B cell (primary cell): ENCODE data around the gene FLNB. TPM values are rescaled to one million over a fixed set of nuclear protein-coding genes. Genes with fewer than 3 reads are reported as not detected.

Experiments used
- ATAC-seq: fragments of 200-7000 bp; cut with Tn5 transposase; one replicate; pipeline ENCODE4 v1.10.0; 2021; ENCODE audit warnings: low read depth, mild to moderate bottlenecking, moderate number of reproducible peaks, moderate library complexity
- CTCF ChIA-PET: fragments of 350-600 bp; sonication (Branson Sonifier 250); formaldehyde crosslinking; loops from one replicate; lab custom pipeline; 2021; ENCODE audit warnings: antibody characterized with exemption, inconsistent platforms; lab: Charles Lee
- POLR2A ChIA-PET: fragments of 350-600 bp; sonication (Branson Sonifier 250); formaldehyde crosslinking; loops from one replicate; lab custom pipeline; 2021; ENCODE audit warnings: antibody characterized with exemption; lab: Charles Lee
- DNase-seq: peaks from one replicate; pipeline ENCODE4 v3.0.0; 2013
- H2AFZ ChIP-seq: 2 replicates; pipeline ENCODE4 v1.6.1; 2012; ENCODE audit warnings: mild to moderate bottlenecking, low read depth, low read length; ENCODE audit not compliant: insufficient read depth, poor library complexity, severe bottlenecking
- H3K27ac ChIP-seq, 2 donors: 1 replicate in 1 of 2; 2 replicates in 1 of 2; pipeline ENCODE4 v1.5.1; 2012 to 2013; ENCODE audit warnings: low read length in 2 of 2, mild to moderate bottlenecking in 2 of 2, moderate library complexity in 1 of 2
- H3K27me3 ChIP-seq, 4 experiments: fragments of 200-600 bp in 1 of 4; sonication (generic) in 1 of 4; replicated peaks in 1 of 4; 1 replicate in 2 of 4; 2 replicates in 2 of 4; pipeline versions ENCODE4 v1.6.1 to v1.7.0; 2013 to 2016; ENCODE audit warnings: low read length in 3 of 4, mild to moderate bottlenecking in 2 of 4, mixed read lengths in 1 of 4, moderate library complexity in 1 of 4; ENCODE audit not compliant: insufficient read depth in 4 of 4, control insufficient read depth in 3 of 4; ENCODE audit errors: control extremely low read depth in 1 of 4
- H3K36me3 ChIP-seq, 2 experiments: replicated peaks in 1 of 2; 1 replicate in 1 of 2; 2 replicates in 1 of 2; pipeline versions ENCODE4 v1.6.1 to v1.7.1; 2013; ENCODE audit warnings: low read length in 1 of 2; ENCODE audit not compliant: insufficient read depth in 2 of 2, control insufficient read depth in 1 of 2; ENCODE audit errors: control extremely low read depth in 1 of 2, extremely low read depth in 1 of 2
- H3K4me1 ChIP-seq, 2 donors: fragments of 200-600 bp in 1 of 2; sonication (generic) in 1 of 2; 1 replicate in 1 of 2; 2 replicates in 1 of 2; pipeline versions ENCODE4 v1.5.1 to v1.6.1; 2013 to 2017; ENCODE audit warnings: low read length in 2 of 2; ENCODE audit not compliant: control insufficient read depth in 2 of 2, insufficient read depth in 2 of 2
- H3K4me2 ChIP-seq: replicated peaks from 2 replicates; pipeline ENCODE3; 2012; ENCODE audit warnings: mild to moderate bottlenecking, low read depth, low read length; ENCODE audit not compliant: poor library complexity, severe bottlenecking
- H3K4me3 ChIP-seq, 5 experiments: fragments of 200-600 bp in 1 of 5; sonication (generic) in 1 of 5; 1 replicate in 3 of 5; 2 replicates in 2 of 5; pipeline versions ENCODE4 v1.5.1 to v1.7.0; 2011 to 2016; ENCODE audit warnings: low read length in 4 of 5, mild to moderate bottlenecking in 4 of 5, low read depth in 2 of 5, control low read depth in 1 of 5, moderate library complexity in 1 of 5; ENCODE audit not compliant: insufficient read depth in 1 of 5; ENCODE audit errors: control extremely low read depth in 1 of 5, extremely low read depth in 1 of 5
- H3K79me2 ChIP-seq: fragments of 200-600 bp; sonication (generic); one replicate; pipeline ENCODE4 v1.6.0; 2016; ENCODE audit warnings: low read length; ENCODE audit not compliant: control insufficient read depth, insufficient read depth
- H3K9ac ChIP-seq: fragments of 200-600 bp; sonication (generic); 2 replicates; pipeline ENCODE4 v1.6.1; 2017; ENCODE audit warnings: mild to moderate bottlenecking, low read length, moderate library complexity
- H3K9me3 ChIP-seq, 3 donors: one replicate each; pipeline versions ENCODE4 v1.6.1 to v1.7.1; 2013; ENCODE audit warnings: low read length in 2 of 3; ENCODE audit not compliant: control insufficient read depth in 2 of 3, insufficient read depth in 1 of 3; ENCODE audit errors: control extremely low read depth in 1 of 3
- H4K20me1 ChIP-seq: 2 replicates; pipeline ENCODE4 v1.6.0; 2012; ENCODE audit warnings: mild to moderate bottlenecking, low read length; ENCODE audit not compliant: insufficient read depth, control insufficient read depth, poor library complexity, severe bottlenecking
- H3K27ac Mint-ChIP-seq: one replicate; pipeline ENCODE4 v1.8.0; 2021; ENCODE audit warnings: mixed read lengths
- H3K27me3 Mint-ChIP-seq: one replicate; pipeline ENCODE4 v1.8.0; 2021; ENCODE audit warnings: mixed read lengths
- H3K4me1 Mint-ChIP-seq: one replicate; pipeline ENCODE4 v1.8.0; 2021; ENCODE audit warnings: mixed read lengths
- H3K4me3 Mint-ChIP-seq: one replicate; pipeline ENCODE4 v1.8.0; 2021; ENCODE audit warnings: mixed read lengths
- H3K9me3 Mint-ChIP-seq: one replicate; pipeline ENCODE4 v1.8.0; 2022; ENCODE audit warnings: mixed read lengths; ENCODE audit not compliant: insufficient read depth
- CTCF ChIP-seq: fragments of 200-600 bp; IDR thresholded peaks from one replicate; pipeline ENCODE4 v1.8.0; 2022; ENCODE audit warnings: antibody characterized with exemption, mild to moderate bottlenecking
- EZH2 ChIP-seq: IDR thresholded peaks from 2 replicates; pipeline ENCODE4 v1.6.1; 2012; ENCODE audit warnings: borderline replicate concordance, low read depth, mild to moderate bottlenecking, moderate library complexity, low read length; ENCODE audit not compliant: insufficient read depth, poor library complexity, severe bottlenecking
- WGBS: methylation state at CpG from one replicate; pipeline ENCODE4 v1.1.5; 2013; ENCODE audit warnings: missing lambda C conversion rate; ENCODE audit not compliant: insufficient coverage; 5-methylcytosine and 5-hydroxymethylcytosine counted together
- intact Hi-C: fragments of 100-400 bp; cut with micrococcal nuclease; formaldehyde crosslinking; loops from one replicate; pipeline ENCODE4 v1.10.0; 2022
- polyA plus RNA-seq: library from polyadenylated mRNA; depleted of rRNA; stranded (reverse); fragments of >200 nt; gene quantifications from 2 replicates; pipeline ENCODE4 v1.2.3, GENCODE V29; 2012
- total RNA-seq, 2 donors: library from RNA; stranded (reverse); fragments of 120-200 nt in 1 of 2; gene quantifications; 1 replicate in 1 of 2; 2 replicates in 1 of 2; pipeline versions ENCODE4 v1.2.3 to v1.2.4, GENCODE V29; 2013 to 2022

Gene FLNB
- total and polyA plus RNA-seq, 2 donors (not counting 1 experiment from before 2014, with no cell fraction given), result 25.5 to 28.3 TPM

GRCh38 chr3:58171126-58171525 is 162.9 kb downstream of the FLNB start:
- Histone ChIP-seq H3K4me3 (no peak overlapping the region), H4K20me1 (no peaks in the 10 kb centered on the region), H3K4me2 (no peak overlapping the region), H3K9me3 (no peaks in the 10 kb centered on the region), H3K27me3 (peaks cover 0 to 6% (median 2%) of the 10 kb centered on the region in 4 experiments), H3K9ac (no peak overlapping the region), H3K4me1 (peaks cover 0 to 5% of the 10 kb centered on the region in 2 donors), H3K27ac (no peak overlapping the region), H3K79me2 (no peaks in the 10 kb centered on the region), H3K36me3 (peaks cover 0 to 8% of the 10 kb centered on the region in 2 experiments), H2AFZ (no peak overlapping the region)
- Mint-ChIP-seq H3K9me3 (no peaks in the 10 kb centered on the region), H3K27ac (no peak overlapping the region), H3K27me3 (no peaks in the 10 kb centered on the region), H3K4me1 (no peaks in the 10 kb centered on the region), H3K4me3 (no peak overlapping the region)
- POLR2A ChIA-PET, result no interaction called here
- TF ChIP-seq EZH2 (no peak), CTCF (no peak)
- intact Hi-C loops, result loop anchor here (10.0 kb wide), 1 partner anchor 56 kb away; no protein-coding TSS in a partner anchor
- CTCF ChIA-PET, result interaction anchor here (3.4 kb wide), 1 partner anchor 164 kb away, joined by 21 read pairs; the partner anchor contains the start of gene FLNB
- ATAC-seq (no peak), DNase-seq (no peak)
- 94% methylated on average over 9 of the region's 9 CpGs for WGBS

DNA sequence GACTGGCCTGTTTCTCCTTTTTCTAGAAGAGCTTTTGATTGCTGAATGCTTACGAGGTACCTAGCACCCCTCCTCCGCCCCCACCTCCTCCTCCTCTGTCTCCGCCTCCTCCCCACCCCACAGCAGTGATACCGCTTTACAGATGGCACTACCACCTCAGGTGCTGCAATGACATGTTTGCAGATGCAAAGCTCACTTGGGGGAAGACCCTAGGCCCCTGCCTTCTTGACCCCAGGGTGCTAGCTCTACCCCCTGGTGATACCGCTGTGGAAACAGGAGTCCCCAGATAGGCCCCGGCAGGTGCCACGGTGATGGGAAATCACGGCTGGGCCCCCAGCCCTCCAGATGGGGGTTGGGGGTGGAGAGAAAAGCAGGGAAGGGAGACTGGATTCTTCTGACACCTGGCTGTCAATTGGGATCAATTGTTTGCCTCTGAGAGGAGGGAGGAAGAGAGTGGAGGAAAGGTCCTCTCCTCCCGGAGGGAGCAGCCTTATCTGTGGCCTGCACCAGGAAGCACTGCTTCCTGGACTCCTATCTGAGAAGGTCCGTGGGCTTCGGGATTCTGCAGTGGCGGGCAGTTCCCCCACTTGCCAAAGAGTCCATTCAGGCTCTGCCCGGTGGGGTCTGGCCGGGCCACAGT is 164.9 kb downstream of the FLNB start:
- TF ChIP-seq CTCF (no peak), EZH2 (no peak)
- Histone ChIP-seq H2AFZ (no peak overlapping the region), H3K79me2 (no peaks in the 10 kb centered on the region), H3K9ac (no peak overlapping the region), H3K4me2 (no peak overlapping the region), H3K4me3 (no peak overlapping the region), H3K9me3 (no peaks in the 10 kb centered on the region), H3K27me3 (peaks cover 0 to 8% (median 3%) of the 10 kb centered on the region in 4 experiments), H3K4me1 (peaks cover 9% of the 10 kb centered on the region in 2 donors), H3K27ac (no peak overlapping the region), H3K36me3 (peaks cover 0 to 7% of the 10 kb centered on the region in 2 experiments), H4K20me1 (no peaks in the 10 kb centered on the region)
- Mint-ChIP-seq H3K27ac (no peak overlapping the region), H3K4me3 (no peak overlapping the region), H3K9me3 (no peaks in the 10 kb centered on the region), H3K4me1 (peaks cover 7% of the 10 kb centered on the region), H3K27me3 (no peaks in the 10 kb centered on the region)
- CTCF ChIA-PET, result interaction anchor here (0.5 to 3.4 kb wide), 5 partner anchors 15 to 1869 kb away, joined by 3 to 21 read pairs (median 5); partner anchors contain the start of gene FLNB
- POLR2A ChIA-PET, result interaction anchor here (0.5 to 0.6 kb wide), 2 partner anchors 146 to 1079 kb away, joined by 3 read pairs; no protein-coding TSS in a partner anchor
- 76% methylated on average over 11 of the region's 14 CpGs for WGBS
- no peak for DNase-seq
- ATAC-seq, result no peak
- intact Hi-C loops, result loop anchor here (10.0 kb wide), 1 partner anchor 58 kb away; no protein-coding TSS in a partner anchor
